ENCODE data around the gene OR4E2.

- TF ChIP-seq EZH2 (IDR thresholded peaks at IDR 0.05; ENCODE audit: low read depth): no peak
- no peak for TF ChIP-seq CTCF (conservative IDR thresholded peaks at IDR 0.05)
Observed at GRCh38 chr14:21656980-21657379, 3.3 kb downstream of the OR4E2 start.

Data from PC-9 (cell line).